ENCODE measurements around the gene BMAL1. TPM values are rescaled to one million over a fixed set of nuclear protein-coding genes. Genes with fewer than 3 reads are reported as not detected.

The BMAL1 gene
- total RNA-seq, 4 donors from 2014 or later: 21.4 to 39.5 (median 22.3) TPM

- Histone ChIP-seq H3K27ac (peak overlapping the region in 1 of 4 donors; percentile 85), H3K9me3 (no peaks in the 10 kb centered on the region), H3K27me3 (no peaks in the 10 kb centered on the region), H3K4me1 (peaks cover 7 to 94% (median 41%) of the 10 kb centered on the region in 3 donors), H3K4me3 (no peak overlapping the region), H3K36me3 (no peaks in the 10 kb centered on the region)
- intact Hi-C loops (cut with DNase I): no loop called here
- 68 to 80% methylated on average over 4 of the region's 4 CpGs for WGBS, 2 donors
- TF ChIP-seq POLR2A (IDR thresholded peaks at IDR 0.05): no peak
- TF ChIP-seq, protein P1, sequence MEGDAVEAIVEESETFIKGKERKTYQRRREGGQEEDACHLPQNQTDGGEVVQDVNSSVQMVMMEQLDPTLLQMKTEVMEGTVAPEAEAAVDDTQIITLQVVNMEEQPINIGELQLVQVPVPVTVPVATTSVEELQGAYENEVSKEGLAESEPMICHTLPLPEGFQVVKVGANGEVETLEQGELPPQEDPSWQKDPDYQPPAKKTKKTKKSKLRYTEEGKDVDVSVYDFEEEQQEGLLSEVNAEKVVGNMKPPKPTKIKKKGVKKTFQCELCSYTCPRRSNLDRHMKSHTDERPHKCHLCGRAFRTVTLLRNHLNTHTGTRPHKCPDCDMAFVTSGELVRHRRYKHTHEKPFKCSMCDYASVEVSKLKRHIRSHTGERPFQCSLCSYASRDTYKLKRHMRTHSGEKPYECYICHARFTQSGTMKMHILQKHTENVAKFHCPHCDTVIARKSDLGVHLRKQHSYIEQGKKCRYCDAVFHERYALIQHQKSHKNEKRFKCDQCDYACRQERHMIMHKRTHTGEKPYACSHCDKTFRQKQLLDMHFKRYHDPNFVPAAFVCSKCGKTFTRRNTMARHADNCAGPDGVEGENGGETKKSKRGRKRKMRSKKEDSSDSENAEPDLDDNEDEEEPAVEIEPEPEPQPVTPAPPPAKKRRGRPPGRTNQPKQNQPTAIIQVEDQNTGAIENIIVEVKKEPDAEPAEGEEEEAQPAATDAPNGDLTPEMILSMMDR (IDR thresholded peaks at IDR 0.05): no peak
- no peak for DNase-seq
These were observed 31.6 kb downstream of the BMAL1 start for GRCh38 chr11:13309156-13309555.

DNA sequence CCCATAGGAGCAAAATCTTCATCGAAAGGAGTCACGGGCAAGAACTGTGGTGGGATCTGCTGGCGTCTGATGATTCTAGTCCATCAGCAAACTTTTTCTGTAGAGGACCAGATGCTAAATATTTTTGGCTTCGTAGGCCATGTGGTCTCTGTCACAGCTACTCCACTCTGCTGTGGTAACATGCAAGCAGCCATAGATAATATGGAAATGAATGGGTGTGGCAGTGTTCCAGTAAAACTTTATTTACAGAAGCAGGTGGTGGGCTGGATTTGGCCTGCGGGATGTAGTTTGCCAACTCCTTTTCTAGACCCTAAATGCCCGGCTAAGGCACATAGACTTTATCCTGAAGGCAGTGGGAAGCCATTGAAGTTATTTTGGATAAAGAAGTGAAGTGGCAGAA, 32.9 kb downstream of the BMAL1 start:
- WGBS, 2 donors: 82 to 84% methylated on average over 6 of the region's 6 CpGs
- no peak for DNase-seq
- intact Hi-C loops (cut with DNase I): no loop called here
- Histone ChIP-seq H3K36me3 (peaks cover 0 to 3% (median 0%) of the 10 kb centered on the region in 3 donors), H3K27ac (peak overlapping the region; percentile 65 to 85 (median 76)), H3K27me3 (no peaks in the 10 kb centered on the region), H3K4me3 (no peak overlapping the region), H3K4me1 (peaks cover 7 to 98% (median 52%) of the 10 kb centered on the region in 3 donors), H3K9me3 (no peaks in the 10 kb centered on the region)
- no peak for TF ChIP-seq POLR2A (IDR thresholded peaks at IDR 0.05)
- TF ChIP-seq, protein P1 (IDR thresholded peaks at IDR 0.05): no peak

DNA sequence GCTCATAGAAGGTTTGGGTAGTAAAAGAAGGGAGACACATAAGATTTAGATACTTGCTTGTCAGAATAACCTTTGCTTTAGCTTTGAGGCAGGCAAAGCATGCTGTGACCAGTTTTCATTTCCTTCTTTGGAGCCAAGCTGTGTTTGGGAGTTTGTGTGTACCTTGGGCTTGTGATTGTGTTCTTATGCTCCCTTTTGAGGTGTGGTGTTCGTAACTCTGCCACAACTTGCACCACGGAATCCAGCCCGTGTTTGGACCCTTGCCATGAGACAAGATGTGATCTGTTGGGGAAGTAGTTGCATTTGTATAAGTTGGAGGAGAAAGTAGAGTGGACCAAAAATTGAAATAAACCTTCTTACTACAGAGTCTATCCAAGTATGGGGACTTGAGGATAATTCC, 34.0 kb downstream of the BMAL1 start:
- H3K27me3 ChIP-seq: no peaks in the 10 kb centered on the region
- peak overlapping the region; percentile 65 to 85 (median 76) for H3K27ac ChIP-seq
- H3K9me3 ChIP-seq: no peaks in the 10 kb centered on the region
- no peak for DNase-seq
- H3K36me3 ChIP-seq: peaks cover 0 to 4% (median 0%) of the 10 kb centered on the region in 3 donors
- intact Hi-C loops (cut with DNase I): no loop called here
- no peak for TF ChIP-seq POLR2A (IDR thresholded peaks at IDR 0.05)
- no peak overlapping the region for H3K4me3 ChIP-seq
- WGBS, 2 donors: 40 to 44% methylated on average over 3 of the region's 3 CpGs
- H3K4me1 ChIP-seq: peaks cover 7 to 100% (median 53%) of the 10 kb centered on the region in 3 donors

DNA sequence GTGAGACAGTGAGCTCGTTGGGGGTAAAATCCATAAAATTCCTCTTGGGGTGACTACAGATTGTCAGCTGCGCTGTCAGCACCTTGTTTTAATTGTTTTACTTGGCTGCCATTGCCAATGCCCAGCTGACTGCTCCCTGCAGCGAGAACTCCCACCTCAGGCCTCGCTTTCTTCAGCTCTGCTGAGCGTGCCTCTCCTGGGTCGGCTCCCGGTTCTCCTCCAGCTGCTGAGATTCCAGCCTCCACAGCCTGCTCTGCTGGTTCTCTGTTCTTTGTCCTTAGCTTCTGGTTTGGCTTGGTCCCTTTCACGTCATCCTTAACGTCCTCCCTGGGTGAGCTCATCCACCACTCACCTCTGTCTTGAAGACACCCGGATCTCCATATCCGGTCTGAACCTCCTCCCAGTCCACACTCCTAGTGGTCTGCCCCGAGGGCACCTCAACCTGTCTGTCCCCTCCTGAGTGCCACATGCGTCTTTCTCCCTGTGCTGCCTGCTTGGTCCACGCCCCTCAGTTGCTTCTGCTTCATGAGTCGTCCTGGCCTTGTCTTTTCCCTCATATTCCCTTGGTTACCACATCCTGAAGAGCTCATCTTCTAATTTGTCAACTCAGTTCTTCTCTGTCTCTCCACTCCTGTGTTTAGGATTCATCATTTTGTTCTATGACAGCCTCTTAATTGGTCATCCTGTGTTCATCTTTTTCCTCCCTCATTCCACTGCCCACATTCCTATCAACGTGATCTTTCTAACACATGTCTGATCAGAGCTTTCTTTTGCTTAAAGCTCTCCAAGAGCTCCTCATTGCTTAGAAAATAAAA, 35.6 kb downstream of the BMAL1 start:
- 59 to 81% methylated on average over 15 to 16 of the region's 16 CpGs for WGBS, 2 donors
- intact Hi-C loops (cut with DNase I): no loop called here
- H3K27ac ChIP-seq: peak overlapping the region in 3 of 4 donors; percentile 70 to 85 (median 82)
- peaks cover 0 to 4% (median 0%) of the 10 kb centered on the region in 3 donors for H3K36me3 ChIP-seq
- no peaks in the 10 kb centered on the region for H3K27me3 ChIP-seq
- DNase-seq: no peak
- no peak overlapping the region for H3K4me3 ChIP-seq
- no peaks in the 10 kb centered on the region for H3K9me3 ChIP-seq
- TF ChIP-seq POLR2A (IDR thresholded peaks at IDR 0.05): no peak
- TF ChIP-seq, protein P1 (IDR thresholded peaks at IDR 0.05): no peak
- peaks cover 5 to 100% (median 45%) of the 10 kb centered on the region in 3 donors for H3K4me1 ChIP-seq

DNA sequence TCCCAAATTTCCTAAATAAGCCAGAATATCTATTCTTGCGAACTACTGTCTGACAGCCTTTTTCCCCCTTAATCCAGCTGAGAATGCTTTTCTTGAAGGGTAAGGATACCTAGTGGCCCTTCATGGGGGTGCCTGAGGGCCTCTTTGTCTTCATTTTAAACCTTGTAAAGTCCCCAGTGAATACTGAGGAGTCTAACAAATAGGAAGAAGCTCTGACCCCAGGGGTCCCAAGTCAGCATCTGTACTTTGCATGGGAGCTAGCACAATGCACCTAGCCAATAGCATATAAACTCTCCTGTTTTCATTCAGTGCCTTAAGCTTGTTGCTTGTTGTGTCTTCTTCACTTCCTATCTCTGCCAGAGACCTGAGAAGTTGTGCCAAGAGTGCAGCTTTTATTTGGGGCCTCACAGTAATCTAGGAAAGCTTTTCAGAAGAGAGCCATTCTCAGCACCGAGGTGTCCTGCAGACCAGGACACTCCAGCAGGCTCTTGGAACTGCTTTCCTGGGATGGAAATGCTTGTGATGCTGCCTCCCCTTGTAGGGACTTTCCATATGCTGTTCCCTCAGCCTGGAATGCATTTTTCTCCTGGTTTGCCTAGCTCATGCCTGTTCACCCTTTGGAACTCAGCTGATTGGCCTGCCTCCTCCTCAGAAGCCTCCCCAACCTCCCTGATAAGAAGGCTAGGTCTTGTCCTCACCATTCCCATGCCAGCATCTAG, 37.2 kb downstream of the BMAL1 start:
- TF ChIP-seq POLR2A (IDR thresholded peaks at IDR 0.05): no peak
- TF ChIP-seq, protein P1 (IDR thresholded peaks at IDR 0.05): no peak
- Histone ChIP-seq H3K36me3 (peaks cover 0 to 4% (median 0%) of the 10 kb centered on the region in 3 donors), H3K9me3 (no peaks in the 10 kb centered on the region), H3K4me3 (no peak overlapping the region), H3K27ac (no peak overlapping the region), H3K27me3 (no peaks in the 10 kb centered on the region), H3K4me1 (peaks cover 5 to 95% (median 40%) of the 10 kb centered on the region in 3 donors)
- WGBS, 2 donors: 60 to 67% methylated on average over 2 of the region's 2 CpGs
- DNase-seq: no peak
- intact Hi-C loops (cut with DNase I): no loop called here
